IPS DF 19.7 (cell line): ENCODE data around the gene SPRED2.

Experiments
- DNase-seq: peaks from one replicate; pipeline ENCODE4 v3.0.0-alpha.2; 2013; ENCODE audit warnings: low read depth, low spot score

SPRED2 gene

DNA sequence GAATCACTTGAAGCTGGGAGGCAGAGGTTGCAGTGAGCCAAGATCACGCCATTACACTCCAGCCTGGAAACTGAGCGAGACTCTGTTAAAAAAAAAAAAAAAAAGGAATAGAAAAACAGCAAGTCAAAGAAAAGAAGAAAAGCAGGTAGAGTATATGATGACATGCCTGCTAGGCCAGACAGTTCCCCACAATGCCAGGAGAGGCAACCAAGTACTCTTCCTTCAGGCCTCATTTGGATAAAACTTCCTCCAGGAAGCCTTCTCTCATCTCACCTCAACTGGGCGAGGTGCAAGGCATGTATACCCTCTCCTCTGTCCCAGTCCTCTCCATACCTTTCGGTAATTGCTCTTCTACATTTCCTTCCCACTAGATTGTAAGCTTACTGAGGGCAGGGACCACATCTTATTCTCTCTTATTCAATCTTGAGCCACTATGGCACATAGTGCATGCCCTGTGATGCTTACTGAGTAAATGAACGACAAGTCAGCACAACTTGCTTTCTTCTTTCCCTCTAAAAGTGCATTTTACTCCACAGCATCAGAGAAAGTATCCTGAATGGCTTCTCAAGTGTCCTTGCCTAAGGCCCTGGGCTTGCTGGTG lies 10.1 kb upstream of the SPRED2 start:
- DNase-seq, result no peak

DNA sequence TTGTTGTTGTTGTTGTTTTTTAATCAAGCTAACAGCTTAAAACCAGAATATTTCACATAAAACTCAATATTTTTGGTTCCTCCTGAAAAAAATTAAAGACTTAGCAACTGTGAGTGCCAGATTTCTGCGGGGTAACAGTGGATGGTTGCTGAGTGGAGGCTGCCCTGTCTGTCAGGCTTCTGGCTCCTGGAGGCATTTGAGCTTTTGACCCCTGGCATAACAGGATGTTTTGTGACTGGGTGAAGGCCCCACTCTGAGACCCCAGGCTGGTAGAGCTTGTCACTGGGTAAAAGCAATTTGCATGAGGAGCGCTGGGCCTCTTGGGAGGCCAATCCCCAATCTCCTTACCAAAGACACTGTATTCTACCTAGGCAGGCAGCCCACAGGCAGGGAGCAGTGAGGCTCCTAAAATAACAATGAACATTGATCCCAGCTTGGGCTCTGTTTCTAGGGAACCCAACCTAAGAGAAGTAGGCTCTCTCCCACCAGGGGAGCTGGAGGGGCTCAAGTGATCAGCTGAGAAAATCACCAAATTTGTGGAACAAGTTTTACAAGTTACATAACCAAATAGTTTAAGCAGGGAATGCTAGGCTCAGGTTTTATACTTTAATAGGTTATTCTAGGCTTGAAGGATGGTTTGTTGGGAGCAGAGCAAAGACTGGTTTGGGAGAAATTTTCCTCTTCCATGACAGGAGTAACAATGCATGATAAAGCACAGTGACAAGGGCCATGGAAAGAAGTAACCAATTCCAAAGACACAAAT lies 5.9 kb upstream of the SPRED2 start:
- DNase-seq, result no peak

DNA sequence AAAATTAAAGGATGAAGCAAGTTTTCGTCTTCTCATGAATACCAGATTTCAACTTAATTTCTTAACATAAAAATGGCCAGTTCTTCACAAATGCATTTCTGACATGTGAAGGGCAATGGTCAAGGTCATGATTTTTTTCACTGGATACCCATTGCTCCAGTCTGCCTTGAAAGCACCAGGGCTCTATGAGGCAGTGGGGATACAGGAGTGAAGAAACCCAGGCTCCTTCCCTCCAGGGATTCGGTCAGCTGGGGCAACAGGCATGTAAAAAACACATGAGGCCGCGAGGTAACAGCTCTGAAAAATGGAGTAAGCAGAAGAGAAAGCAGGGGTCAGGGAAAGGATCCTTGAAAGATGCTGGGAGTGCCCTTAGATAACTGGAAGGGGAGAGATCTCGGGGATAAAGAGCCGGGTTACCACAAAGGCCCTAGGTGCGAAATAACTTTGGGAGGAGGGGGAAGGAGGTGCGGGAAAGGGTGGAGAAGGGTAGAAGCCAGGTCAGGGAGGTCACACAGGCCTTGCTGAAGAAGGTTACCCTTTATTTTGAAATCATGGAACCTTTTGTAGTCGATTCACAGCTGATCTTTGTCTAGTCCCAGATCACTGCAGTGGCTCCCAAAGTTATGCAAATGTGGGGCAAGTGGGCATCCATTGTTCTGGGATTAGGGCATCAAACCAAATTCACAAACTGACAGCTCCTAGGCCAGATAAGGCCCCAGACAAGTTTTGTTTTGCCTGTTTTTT lies 5.2 kb upstream of the SPRED2 start:
- peak; percentile 68 for DNase-seq

DNA sequence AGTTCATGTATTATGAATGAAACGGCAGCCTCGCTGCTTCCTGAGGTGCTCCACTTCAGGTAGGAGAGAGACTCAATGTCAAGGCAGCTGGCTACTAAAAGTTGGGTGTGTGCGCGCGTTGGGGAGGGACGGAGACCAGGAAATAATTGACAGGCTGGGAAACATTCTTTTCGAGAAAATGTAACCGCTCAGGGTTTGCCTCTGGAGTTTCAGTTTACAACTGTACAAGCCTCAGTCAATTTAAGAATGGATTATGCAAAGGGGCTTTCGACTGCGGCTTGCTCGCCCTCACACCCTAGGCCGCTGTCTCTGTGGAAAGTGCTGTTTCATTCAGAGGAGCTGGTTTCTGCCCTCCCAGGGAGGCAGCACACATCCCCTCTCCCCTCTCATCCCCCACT lies 4.4 kb upstream of the SPRED2 start:
- no peak for DNase-seq

DNA sequence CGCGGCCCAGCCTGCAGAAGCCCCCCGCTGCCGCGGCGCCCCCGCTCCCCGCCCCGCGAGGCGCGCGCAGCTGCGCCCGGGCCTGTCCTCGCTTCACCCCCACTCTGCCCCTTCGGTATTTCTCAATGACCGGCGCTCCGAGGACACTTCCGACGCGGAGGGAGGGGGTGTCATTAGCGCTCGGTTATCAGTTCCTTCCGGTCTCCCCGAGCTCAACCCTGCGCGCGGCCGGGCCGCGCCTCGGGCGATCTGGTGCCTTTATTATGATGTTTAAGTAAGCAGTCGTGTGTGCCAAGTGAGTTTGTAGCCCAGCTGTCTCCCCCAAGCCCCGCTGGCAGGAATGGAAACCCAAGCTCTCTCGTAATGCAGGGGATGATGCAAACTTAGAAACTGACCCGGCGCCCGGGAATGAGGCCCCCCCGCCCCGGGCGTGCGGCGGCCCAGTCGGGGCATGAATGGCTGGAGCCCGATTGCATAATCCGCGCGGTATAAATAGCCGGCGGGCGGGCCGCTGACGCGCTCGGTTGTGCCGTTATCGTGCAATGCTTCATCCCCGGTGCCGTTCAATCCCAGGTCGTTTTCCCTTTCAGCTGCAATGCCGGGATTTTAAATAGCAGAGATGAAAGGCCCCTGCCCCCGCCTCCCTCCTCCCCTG lies 3.9 kb upstream of the SPRED2 start:
- no peak for DNase-seq

DNA sequence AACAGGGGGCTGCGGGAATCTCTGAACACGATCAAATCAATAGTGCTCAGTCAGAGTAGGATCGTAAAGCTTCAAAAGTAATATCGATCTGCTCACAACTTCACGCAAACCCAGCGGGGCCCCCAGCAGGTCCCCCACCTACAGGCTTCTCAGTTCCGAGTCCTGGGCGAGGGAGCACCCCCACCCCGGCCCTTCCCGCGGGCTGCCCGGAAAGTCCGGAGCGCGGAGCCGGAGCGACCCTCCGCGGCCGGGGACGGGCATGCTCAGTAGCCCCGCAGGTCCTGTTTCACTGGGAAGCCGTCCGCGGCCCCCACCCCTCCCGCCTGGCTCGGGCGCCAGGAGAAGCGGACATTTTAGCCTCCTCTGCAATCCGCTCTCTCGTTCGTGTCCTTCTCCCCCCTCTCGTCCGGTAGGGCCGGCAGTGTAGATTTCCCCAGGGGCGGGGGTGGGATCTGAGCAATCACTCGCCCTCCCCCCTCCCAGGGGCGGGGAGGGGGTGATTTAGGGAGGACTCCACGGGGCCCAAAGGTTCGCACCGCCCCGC lies 3.3 kb upstream of the SPRED2 start:
- DNase-seq, result no peak

DNA sequence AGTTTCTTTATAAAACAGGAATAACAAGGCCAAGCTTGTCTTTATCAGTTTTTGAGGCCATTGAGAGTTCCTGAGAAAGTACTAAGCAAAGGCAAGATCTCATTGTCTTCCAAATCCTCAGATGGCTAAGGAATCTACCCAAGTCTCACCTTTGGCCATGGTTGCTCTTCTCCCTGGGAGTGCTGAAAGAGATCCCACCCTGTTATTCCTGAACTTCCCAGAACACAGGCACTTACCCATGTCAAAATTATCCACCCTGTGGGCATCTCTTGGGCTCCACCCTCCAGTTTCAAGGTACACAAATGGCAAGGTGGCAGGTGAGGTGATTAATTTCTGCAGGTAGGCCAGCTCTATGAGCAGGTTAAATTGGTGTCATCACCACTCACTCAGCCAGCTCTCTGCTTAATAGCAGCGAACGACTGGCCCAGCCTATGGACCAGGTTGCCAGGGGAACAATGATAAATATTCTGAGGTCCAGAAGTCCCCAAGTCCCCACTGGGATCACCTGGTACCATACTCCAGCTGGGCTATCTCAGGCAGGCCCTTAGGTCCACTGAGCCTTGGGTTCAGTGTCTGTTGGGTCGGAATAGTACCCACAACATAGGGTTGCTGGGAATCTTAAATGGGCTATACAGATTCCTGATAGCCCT lies 2.3 kb upstream of the SPRED2 start:
- no peak for DNase-seq

DNA sequence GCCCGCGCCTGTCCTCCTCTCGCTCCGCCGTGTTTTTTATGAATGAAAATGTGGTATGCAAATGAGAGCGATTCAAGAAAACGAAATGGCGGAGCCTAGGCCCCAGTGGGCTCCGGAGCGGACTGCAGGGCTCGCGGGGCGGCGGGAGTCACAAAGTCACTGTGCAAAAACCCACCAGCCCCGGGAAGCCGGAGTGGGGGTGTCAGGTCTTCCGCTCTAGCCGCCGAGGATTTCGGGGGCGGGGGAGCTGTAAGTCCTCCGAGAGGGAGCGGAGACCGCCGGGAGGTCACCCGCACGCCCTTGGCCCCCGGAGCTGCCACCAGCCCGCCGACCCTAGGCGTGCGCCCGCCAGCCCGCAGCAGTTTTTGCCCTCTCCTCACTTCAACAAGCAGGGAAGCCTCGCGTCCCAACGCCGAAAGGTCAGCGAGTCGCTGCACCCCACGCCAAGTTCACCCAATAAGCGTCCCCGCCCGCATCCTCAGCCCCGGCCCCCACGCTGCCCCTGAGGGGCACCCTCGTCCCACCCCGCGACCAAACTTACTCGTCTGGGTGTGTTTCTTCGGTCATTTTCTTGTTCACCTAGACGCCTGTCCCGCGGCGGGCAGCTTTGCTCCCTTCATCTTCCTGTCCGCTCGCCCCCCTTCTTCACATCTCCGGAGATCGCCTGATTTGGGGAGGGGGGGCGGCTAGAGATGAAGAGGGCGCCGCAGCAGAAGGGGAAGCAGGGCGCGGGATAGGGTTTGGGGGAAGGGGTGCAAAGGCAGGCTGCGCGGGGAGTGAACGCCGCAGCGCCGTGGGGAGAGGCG lies 775 bp downstream of the SPRED2 start:
- DNase-seq, result no peak

DNA sequence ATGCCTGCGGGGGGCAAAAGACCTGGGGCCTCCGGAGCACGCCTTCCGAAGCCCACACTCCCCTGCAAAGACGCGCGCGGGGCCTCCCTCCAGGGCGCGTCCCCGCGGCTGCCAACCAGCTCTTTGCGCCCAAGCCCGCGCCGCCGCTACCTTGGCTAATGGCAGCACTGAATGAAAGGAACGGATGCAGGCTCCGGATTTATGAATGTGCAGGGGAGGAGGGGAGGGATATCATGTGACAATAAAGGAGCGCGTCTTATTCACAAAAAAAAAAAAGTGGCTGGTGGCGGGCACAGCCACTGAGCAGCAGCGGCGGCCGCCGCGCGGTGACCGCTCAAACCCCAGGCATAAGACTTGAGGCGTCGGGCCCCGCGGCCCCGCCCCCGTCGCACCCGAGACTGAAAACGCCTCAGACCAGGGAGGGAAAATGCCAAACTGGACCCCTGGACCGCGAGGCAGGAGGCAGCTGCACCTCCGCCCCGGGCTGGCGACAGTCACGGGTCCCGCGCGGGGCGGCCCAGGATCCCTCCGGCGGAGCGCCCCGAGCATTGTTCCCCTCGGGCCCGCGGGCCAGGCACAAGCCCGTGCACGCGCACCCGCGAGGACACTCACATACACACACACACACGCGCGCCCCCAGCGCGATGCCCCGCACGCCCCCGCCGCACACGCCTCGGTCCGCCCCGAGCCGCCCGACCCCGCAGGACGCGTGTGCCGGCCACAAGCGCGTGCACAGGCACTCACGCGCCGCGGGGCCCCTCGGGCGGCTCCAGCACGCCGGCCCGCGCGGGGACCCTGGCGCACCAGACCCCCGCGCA lies 1.6 kb downstream of the SPRED2 start:
- DNase-seq, result no peak

DNA sequence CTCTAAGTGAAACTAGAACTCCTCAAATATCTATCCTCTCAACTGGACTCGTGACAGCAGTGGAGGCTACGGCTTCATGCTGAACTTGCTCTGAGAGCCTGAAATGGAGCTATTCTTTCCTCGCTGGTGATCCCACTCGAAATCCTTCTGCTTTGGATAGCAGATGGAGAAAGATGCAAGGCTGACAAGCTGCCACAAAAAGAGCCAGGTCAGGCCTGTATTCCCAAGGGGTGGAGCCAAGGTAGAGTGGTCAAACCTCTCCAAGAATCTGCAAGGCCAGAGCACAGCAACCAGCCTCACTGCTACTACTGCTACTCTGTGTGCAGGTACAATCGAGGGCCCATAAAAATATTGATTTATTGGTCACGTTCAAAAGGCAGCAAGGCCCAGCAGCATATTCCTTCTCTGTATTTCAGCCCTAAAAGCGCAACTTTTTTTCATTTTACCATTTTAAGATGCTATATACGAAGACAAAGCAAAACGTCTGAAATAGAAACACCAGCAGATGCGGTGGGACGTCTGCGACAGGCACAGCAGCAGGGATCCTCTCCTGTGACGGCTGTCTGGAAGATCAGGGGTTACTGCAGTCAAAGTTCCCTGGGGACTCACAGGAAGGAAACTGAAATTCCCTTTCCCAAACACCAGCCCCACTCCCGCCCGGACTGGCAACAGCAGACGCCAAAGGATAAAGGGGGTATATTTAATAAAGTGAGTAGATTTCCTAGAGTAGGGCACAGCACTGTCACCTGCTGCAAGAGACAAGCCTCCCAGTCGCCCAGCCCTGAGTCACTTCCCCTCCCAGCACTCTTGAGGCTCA lies 2.4 kb downstream of the SPRED2 start:
- no peak for DNase-seq

DNA sequence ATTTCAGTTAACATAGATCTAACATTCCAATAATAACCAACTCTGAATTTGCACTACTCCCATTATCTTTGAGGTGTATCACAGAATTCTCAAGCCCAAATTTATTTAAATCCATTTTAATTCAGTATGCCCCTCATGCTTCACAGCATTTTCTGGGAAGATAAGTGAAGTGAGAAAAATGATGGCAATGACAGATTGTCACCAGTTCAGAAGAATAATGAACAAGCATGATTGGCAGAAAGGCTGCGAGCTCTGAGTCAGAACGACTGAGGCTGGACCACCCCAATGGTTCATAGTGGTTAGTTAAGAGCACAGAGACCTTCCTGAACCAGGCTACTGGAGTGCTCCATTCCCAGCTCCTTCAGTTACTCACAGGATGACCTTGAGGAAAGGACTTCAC lies 4.9 kb downstream of the SPRED2 start:
- no peak for DNase-seq

DNA sequence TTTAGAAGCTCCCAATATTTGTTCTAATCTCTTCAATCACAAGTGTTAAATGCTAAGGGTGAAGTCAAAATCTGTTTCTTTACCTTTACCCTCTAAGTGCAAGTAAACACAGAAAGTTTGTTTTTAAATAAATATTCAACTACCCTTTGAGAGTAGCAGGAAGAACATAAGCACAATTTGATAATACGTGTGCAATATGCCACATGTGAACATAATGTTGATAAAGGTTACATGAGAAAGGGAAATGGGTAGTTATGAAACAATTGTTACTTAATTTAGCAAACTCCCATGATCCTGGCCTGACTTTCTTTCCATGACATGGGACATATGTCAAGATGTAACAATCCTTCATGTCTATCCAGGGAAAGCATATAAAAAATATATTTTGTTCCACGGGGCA lies 7.1 kb downstream of the SPRED2 start:
- no peak for DNase-seq

DNA sequence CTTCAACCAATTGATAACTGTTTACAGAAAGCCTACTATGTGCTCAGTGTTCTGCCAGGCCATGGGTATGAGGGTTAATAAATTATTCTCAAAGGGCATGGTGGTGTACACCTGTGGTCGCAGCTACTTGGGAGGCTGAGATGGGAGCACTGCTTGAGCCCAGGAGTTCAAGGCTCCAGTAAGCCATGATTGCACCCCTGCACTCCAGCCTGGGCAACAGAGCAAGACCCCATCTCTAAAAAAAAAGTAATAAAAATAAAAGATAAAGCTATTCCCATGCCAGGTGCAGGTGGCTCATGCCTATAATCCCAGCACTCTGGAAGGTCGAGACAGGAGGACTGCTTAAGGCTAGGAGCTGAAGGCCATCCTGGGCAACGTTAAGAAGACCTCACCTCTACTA lies 8.0 kb downstream of the SPRED2 start:
- no peak for DNase-seq

DNA sequence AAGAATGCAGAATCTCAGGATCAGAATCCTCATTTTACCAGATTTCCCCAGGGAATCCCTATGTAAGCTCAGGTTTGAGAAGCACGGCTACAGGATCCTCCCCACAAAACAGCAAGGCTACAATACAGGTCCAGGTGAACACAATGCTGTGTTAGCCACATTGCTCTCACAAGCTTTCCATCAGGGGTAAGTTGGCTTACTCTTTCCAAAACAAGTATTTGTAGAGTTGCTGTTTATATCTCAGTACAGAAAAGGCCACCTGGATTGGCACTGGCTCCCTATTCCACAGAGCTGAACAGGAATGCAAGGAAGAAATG lies 11.0 kb downstream of the SPRED2 start:
- DNase-seq, result no peak

DNA sequence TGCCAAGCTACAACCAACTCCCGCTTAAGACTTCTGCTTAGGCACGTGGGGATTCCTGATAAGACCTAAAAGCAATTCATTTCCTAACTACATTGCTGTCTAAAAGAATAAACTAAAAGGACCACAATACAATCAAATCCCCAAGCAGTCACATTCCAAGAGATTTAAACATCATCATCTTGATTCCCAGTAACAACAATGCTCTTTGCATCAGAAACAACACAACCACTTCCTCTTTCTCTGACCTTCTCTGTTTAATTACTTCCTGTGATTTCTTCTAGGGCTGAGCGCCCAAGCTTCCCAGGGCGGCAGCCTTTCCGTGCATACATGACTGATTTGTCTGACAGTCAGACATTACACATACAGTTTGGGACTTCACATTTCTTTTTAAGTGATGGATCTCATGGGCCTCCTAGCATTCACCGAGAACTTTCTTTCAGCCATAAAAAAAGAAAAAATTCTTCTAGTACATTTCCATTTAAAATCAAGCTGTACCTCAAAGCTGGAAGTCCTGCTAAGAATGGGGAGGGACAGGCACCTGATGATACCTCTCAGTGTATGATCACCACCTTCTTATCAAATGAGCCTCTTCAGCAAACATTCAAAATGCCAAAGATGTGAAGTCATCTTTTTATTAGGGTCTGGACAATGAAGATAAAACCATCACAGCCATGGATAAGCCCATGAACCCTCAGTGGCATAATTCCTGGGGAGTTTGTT lies 11.5 kb downstream of the SPRED2 start:
- no peak for DNase-seq

DNA sequence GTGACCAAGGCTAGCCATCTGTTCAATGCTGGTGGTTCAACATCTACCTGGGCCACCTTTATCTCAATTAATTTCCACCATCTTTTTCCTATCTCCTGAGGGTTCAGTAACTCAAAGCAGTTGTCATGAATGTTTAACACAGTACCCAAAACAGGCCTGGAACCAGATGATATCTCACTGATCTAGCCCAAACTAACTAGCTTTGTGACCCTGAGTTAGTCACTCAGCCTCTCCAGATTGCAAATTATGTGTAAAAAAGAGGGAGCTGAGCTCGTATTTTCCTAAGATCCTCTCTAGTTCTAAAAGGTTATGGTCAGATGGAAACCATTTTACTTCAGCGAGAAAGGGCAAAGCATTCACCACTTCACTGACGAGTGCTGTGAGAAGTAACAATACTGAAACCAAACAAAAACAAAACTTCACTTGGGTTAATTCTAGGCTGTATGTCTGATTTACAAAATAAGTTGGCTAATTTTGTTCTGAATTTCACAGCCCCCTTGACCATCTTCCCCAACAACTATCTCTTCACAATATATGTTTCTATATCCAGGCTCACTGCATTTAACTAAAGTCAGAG lies 14.8 kb downstream of the SPRED2 start:
- no peak for DNase-seq

DNA sequence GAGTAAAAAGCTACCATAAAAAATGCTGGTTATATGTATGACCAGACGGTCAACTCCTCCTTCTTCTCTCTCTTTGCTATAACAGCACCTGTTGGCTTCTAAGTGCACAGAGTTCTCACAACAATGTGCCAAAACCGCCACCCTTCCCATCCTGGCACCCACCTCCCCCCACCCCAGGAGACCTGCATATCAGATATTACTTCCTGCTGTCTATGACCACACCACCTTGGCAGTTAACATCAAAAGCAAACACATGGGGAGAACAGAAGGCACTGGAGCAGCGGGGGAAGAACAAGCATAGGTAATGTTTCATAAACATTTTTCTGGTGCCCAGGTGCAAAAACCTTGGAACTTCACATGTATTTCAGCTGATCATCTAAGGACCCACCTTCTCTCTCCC lies 15.5 kb downstream of the SPRED2 start:
- DNase-seq, result no peak

DNA sequence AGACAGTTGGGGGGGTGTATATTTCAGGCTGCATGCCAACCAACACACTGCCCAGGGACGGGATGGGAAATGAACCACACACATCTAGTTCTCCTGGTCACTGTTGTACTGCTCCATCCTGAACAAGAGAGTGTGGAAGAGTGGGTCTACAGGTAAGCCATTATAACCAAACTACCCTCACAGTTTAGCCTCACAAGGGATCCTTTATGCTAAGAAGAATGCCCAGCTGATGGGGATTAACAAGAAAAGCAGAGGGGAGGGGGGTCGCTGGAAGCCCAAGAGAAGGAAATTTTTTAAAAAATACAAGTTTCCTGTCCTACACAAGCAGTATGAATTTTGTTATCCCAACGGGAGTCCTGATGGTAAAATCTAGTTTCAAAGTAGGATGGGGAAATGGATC lies 16.1 kb downstream of the SPRED2 start:
- DNase-seq, result no peak
